A673 (cell line): ENCODE data around the gene POU2AF2. TPM values are rescaled to one million over a fixed set of nuclear protein-coding genes. Genes with fewer than 3 reads are reported as not detected.
A peak's percentile ranks its signal among the peaks of the same experiment; 100 is the strongest.

Experiments
- BruUV-seq: library from RNA; stranded (reverse); fragments of 400-500 nt; replicated peaks from 2 replicates; lab custom pipeline; 2021; lab: Mats Ljungman, UMichigan
- CTCF ChIA-PET: fragments of 300-600 bp; sonication (Branson Sonifier 250); formaldehyde crosslinking; loops from one replicate; lab custom pipeline; 2022; ENCODE audit warnings: antibody characterized with exemption; lab: Charles Lee
- POLR2A ChIA-PET: fragments of 300-600 bp; sonication (Branson Sonifier 250); formaldehyde crosslinking; loops from one replicate; lab custom pipeline; 2022; ENCODE audit warnings: antibody characterized with exemption; ENCODE audit not compliant: low non-redundant PET; lab: Charles Lee
- DNase-seq: peaks from one replicate; pipeline ENCODE4 v3.0.0-alpha.2; 2015; ENCODE audit warnings: low spot score
- H3K27ac ChIP-seq: fragments of 200-600 bp; sonication (generic); 2 replicates; pipeline ENCODE4 v1.5.1; 2016; ENCODE audit warnings: mixed run types, low read depth, mild to moderate bottlenecking, mixed read lengths, antibody characterized with exemption, low read length; ENCODE audit not compliant: poor library complexity, severe bottlenecking
- H3K27me3 ChIP-seq: fragments of 200-600 bp; sonication (generic); replicated peaks from 2 replicates; pipeline ENCODE4 v1.6.1; 2017; ENCODE audit warnings: mixed run types, low read depth, mild to moderate bottlenecking, mixed read lengths, antibody characterized with exemption, low read length; ENCODE audit not compliant: insufficient read depth, poor library complexity
- H3K36me3 ChIP-seq: fragments of 200-600 bp; sonication (generic); 2 replicates; pipeline ENCODE4 v1.6.1; 2016; ENCODE audit warnings: mixed run types, mild to moderate bottlenecking, mixed read lengths, antibody characterized with exemption, low read length; ENCODE audit not compliant: insufficient read depth, poor library complexity, severe bottlenecking
- H3K4me1 ChIP-seq: fragments of 200-600 bp; sonication (generic); 2 replicates; pipeline ENCODE4 v1.6.1; 2017; ENCODE audit warnings: mixed run types, mild to moderate bottlenecking, mixed read lengths, antibody characterized with exemption, low read length; ENCODE audit not compliant: insufficient read depth, poor library complexity, severe bottlenecking
- H3K4me3 ChIP-seq: fragments of 200-600 bp; sonication (generic); 2 replicates; pipeline ENCODE4 v1.5.1; 2016; ENCODE audit warnings: low read depth, mixed run types, mild to moderate bottlenecking, mixed read lengths, low read length; ENCODE audit not compliant: poor library complexity, severe bottlenecking
- H3K9me3 ChIP-seq: fragments of 200-600 bp; sonication (generic); 2 replicates; pipeline ENCODE4 v1.6.1; 2016; ENCODE audit warnings: mixed run types, low read depth, mild to moderate bottlenecking, mixed read lengths, antibody characterized with exemption, low read length; ENCODE audit not compliant: poor library complexity, severe bottlenecking
- CTCF ChIP-seq: fragments of 300-800, 200-600 bp; sonication (generic); conservative IDR thresholded peaks from 2 replicates; pipeline ENCODE4 v1.5.1; 2017; ENCODE audit warnings: low read depth, mild to moderate bottlenecking, antibody characterized with exemption, low read length, moderate library complexity, mixed read lengths
- EZH2 ChIP-seq: fragments of 200-600 bp; sonication (generic); IDR thresholded peaks from 2 replicates; pipeline ENCODE4 v1.6.1; 2017; ENCODE audit warnings: borderline replicate concordance, low read depth, mild to moderate bottlenecking, mixed read lengths, antibody characterized with exemption, low read length; ENCODE audit not compliant: poor library complexity, severe bottlenecking
- intact Hi-C: fragments of 100-400 bp; cut with micrococcal nuclease; formaldehyde crosslinking; loops from one replicate; pipeline ENCODE4 v1.10.0; 2022; ENCODE audit not compliant: unreplicated experiment
- total RNA-seq: library from RNA; stranded (reverse); gene quantifications from 2 replicates; pipeline ENCODE4 v1.2.3, GENCODE V29; 2021

POU2AF2 gene
- total RNA-seq, 1 experiment from 2014 or later: not detected

DNA sequence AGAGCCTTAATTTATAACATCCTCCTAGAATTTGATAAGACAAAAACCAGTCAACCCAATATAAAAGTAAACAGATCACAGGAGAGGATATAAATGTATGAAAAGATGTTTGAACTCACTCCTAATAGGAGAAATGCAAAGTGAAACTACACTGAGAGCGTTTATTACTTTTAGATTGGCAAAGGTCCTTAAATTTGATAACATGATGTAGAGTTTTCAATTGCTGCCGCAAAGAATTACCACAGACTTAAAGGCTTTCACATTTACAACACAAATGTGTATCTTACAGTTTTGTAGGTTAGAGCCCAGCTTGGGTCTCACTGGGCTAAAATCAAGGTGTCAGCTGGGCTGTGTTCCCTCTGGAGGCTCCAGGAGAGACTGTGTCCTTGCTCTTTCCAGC lies 9.1 kb upstream of the POU2AF2 start:
- no peak overlapping the region for H3K4me3 ChIP-seq
- ChIA-PET CTCF (no interaction called here), POLR2A (no interaction called here)
- intact Hi-C loops: loop anchor here (10.0 kb wide), 1 partner anchor 862 kb away; no protein-coding TSS in a partner anchor
- H3K4me1 ChIP-seq: peaks cover 23% of the 10 kb centered on the region
- H3K9me3 ChIP-seq: no peaks in the 10 kb centered on the region
- TF ChIP-seq EZH2: no peak
- no peak for TF ChIP-seq CTCF
- no TSS peak for BruUV-seq
- no peaks in the 10 kb centered on the region for H3K27me3 ChIP-seq
- no peak for DNase-seq
- no peak overlapping the region for H3K27ac ChIP-seq
- H3K36me3 ChIP-seq: no peaks in the 10 kb centered on the region

DNA sequence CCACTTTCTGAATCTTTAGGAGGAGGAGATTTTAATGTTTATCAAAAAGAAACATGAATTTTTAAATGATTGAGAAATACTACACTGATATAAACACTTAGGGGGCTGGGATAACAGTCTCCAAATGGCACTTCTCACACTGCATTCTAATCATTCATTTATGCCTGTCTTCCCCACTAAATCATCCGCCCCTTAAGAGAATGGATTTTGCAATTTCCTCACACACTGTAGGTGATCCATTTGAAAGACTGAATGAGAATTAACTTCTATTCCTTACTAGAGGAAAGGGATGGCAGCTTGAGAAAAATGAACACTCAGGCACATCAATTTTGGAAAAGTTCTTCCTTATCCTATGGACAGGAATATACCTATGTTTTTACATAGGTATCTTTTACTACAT lies 7.6 kb upstream of the POU2AF2 start:
- no peak overlapping the region for H3K27ac ChIP-seq
- intact Hi-C loops: loop anchor here (10.0 kb wide), 1 partner anchor 863 kb away; no protein-coding TSS in a partner anchor
- no peaks in the 10 kb centered on the region for H3K36me3 ChIP-seq
- BruUV-seq: no TSS peak
- ChIA-PET POLR2A (no interaction called here), CTCF (no interaction called here)
- no peaks in the 10 kb centered on the region for H3K27me3 ChIP-seq
- peaks cover 23% of the 10 kb centered on the region for H3K4me1 ChIP-seq
- TF ChIP-seq EZH2 (no peak), CTCF (no peak)
- DNase-seq: peak; percentile 65
- H3K9me3 ChIP-seq: no peaks in the 10 kb centered on the region
- H3K4me3 ChIP-seq: no peak overlapping the region

DNA sequence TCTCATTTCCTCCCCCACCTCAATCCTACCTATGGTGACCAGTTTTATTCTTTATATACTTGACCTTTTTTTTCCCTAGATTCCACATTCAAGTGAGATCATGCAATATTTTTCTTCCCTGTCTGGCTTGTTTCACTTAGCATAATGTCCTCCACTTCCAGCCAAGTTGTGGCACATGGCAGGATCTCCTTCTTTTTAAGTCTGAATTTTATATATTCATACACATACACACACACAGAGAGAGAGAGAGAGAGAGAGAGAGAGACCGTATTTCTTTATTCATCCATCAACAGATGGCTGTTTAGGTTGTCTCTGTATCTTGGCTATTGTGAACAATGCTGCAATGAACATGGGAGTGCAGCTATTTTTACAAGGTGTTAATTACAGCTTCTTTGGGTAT lies 1.4 kb downstream of the POU2AF2 start:
- intact Hi-C loops: no loop called here
- H3K4me1 ChIP-seq: no peaks in the 10 kb centered on the region
- H3K27ac ChIP-seq: no peak overlapping the region
- no peak for TF ChIP-seq EZH2
- no peak for TF ChIP-seq CTCF
- no peaks in the 10 kb centered on the region for H3K9me3 ChIP-seq
- no peaks in the 10 kb centered on the region for H3K27me3 ChIP-seq
- BruUV-seq: no TSS peak
- CTCF ChIA-PET: no interaction called here
- DNase-seq: no peak
- H3K36me3 ChIP-seq: no peaks in the 10 kb centered on the region
- no peak overlapping the region for H3K4me3 ChIP-seq
- POLR2A ChIA-PET: no interaction called here
